ENCODE data around the gene INSIG2. TPM values are rescaled to one million over a fixed set of nuclear protein-coding genes. Genes with fewer than 3 reads are reported as not detected.

Gene INSIG2
- total RNA-seq, 6 donors from 2014 or later, result 10.5 to 33.2 (median 23.5) TPM

DNA sequence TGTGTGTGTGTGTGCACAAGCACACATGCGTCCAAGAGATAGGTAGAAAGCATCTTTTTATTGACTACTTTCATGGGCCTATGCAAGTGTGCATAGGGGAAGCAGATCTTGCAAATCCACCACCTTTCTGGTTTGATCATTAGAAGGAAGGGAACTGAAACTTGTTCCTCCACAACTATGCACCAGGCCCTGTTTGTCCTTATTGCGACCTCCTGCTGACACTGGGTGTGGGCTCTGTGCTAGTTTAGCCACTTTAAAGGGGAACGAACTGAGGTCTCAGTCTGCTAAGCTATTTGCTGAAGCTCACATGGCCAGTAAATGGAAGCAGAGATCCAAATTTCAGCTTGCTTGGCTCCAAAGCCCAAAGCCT is 32.1 kb upstream of the INSIG2 start:
- 49 to 85% methylated on average over 1 to 3 of the region's 3 CpGs for WGBS, 2 donors
- Histone ChIP-seq H3K9me3 (no peaks in the 10 kb centered on the region), H3K27ac (no peak overlapping the region), H3K4me3 (no peak overlapping the region), H3K27me3 (no peaks in the 10 kb centered on the region), H3K36me3 (no peaks in the 10 kb centered on the region), H3K4me1 (peaks cover 0 to 2% (median 0%) of the 10 kb centered on the region in 4 donors)
- peak in 1 of 2 donors; percentile 50 for DNase-seq
- TF ChIP-seq, protein P1, sequence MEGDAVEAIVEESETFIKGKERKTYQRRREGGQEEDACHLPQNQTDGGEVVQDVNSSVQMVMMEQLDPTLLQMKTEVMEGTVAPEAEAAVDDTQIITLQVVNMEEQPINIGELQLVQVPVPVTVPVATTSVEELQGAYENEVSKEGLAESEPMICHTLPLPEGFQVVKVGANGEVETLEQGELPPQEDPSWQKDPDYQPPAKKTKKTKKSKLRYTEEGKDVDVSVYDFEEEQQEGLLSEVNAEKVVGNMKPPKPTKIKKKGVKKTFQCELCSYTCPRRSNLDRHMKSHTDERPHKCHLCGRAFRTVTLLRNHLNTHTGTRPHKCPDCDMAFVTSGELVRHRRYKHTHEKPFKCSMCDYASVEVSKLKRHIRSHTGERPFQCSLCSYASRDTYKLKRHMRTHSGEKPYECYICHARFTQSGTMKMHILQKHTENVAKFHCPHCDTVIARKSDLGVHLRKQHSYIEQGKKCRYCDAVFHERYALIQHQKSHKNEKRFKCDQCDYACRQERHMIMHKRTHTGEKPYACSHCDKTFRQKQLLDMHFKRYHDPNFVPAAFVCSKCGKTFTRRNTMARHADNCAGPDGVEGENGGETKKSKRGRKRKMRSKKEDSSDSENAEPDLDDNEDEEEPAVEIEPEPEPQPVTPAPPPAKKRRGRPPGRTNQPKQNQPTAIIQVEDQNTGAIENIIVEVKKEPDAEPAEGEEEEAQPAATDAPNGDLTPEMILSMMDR (IDR thresholded peaks at IDR 0.05), result no peak
- no peak for TF ChIP-seq POLR2A (IDR thresholded peaks at IDR 0.05)
- peak; percentile 76 to 82 for ATAC-seq (ENCODE audit: low FRiP score in 2 of 2)

DNA sequence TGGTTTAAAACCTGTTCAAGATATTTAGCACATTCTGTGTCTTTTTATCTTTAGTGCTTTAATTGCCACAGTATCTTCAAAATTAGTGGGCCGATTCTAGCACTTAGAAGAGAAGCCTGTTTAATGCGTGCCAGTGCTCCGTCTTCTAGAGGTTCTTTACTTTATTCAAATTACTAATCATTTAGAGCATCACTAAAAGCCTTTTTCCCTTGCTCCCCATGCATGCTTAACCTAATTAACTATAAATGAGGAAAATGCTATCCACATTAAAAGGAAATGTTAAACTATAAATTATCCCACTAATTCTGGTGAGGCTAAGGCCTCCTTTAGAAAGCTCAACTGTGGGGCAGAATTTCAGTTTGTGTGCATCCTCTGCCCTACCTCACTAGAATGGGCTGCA is 31.5 kb upstream of the INSIG2 start:
- WGBS, 2 donors, result 95 to 96% methylated on average over 3 of the region's 3 CpGs
- no peak overlapping the region for H3K4me3 ChIP-seq
- no peaks in the 10 kb centered on the region for H3K36me3 ChIP-seq
- TF ChIP-seq EP300 (IDR thresholded peaks at IDR 0.05), result no peak
- TF ChIP-seq POLR2AphosphoS5 (IDR thresholded peaks at IDR 0.05), result no peak
- TF ChIP-seq POLR2A (IDR thresholded peaks at IDR 0.05), result no peak
- TF ChIP-seq, protein P1 (IDR thresholded peaks at IDR 0.05), result no peak
- DNase-seq (no peak), ATAC-seq (ENCODE audit: low FRiP score in 2 of 2) (no peak)
- H3K27ac ChIP-seq, result no peak overlapping the region
- H3K27me3 ChIP-seq, result no peaks in the 10 kb centered on the region
- no peaks in the 10 kb centered on the region for H3K9me3 ChIP-seq
- peaks cover 0 to 4% (median 0%) of the 10 kb centered on the region in 4 donors for H3K4me1 ChIP-seq

DNA sequence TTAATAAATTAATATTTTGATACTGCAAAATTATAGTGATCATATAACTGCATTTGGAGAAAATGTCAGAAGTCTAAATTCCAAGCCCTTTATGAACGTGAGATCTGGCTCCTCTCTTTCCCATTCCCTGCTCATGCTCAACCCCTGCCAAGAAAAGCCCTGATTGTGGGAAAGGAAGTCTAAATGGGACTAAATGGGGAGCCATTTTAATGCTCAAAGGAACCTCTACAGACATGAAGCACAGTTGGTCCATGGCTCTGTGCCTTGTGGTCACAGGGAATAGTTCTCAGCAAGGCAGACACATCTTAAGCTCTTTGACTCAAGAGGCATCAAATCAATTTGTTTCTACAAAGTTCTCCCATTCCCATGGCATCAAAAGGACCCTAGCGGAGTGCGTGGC is 29.3 kb upstream of the INSIG2 start:
- ATAC-seq (ENCODE audit: low FRiP score in 2 of 2), result no peak
- no peaks in the 10 kb centered on the region for H3K9me3 ChIP-seq
- WGBS, 2 donors, result 89 to 90% methylated on average over 3 of the region's 3 CpGs
- no peak for TF ChIP-seq POLR2AphosphoS5 (IDR thresholded peaks at IDR 0.05)
- no peak for TF ChIP-seq POLR2A (IDR thresholded peaks at IDR 0.05)
- TF ChIP-seq EP300 (IDR thresholded peaks at IDR 0.05), result no peak
- TF ChIP-seq, protein P1 (IDR thresholded peaks at IDR 0.05), result no peak
- no peaks in the 10 kb centered on the region for H3K27me3 ChIP-seq
- no peak for DNase-seq
- H3K4me1 ChIP-seq, result peaks cover 0 to 6% (median 0%) of the 10 kb centered on the region in 4 donors
- no peak overlapping the region for H3K4me3 ChIP-seq
- no peak overlapping the region for H3K27ac ChIP-seq
- no peaks in the 10 kb centered on the region for H3K36me3 ChIP-seq

DNA sequence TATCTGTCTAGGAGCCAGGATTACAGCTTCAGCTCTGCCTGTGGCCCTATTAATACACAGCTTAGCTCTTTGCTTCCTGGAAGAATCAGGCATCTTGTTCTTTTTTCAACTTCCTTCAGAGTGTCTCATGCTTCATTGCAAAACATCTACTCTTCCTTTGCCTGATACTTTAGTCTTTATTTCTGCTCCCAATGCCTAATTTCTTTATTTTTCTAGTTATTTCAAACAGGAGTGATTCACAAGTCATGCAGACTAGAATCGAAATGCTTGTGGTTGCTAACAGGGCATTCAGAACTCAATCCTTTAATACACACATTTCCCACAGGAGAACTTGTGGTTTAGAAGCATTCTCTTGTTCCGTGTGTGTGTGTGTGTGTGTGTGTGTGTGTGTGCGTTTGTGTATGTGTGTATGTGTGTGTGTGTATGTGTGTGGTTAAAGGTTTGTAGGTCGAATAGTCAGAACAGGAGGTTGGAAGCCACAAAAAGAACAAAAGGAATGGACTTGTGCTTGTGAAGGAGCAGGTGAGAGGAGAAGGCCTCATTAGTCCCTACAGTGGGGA is 28.3 kb upstream of the INSIG2 start:
- no peak for TF ChIP-seq POLR2AphosphoS5 (IDR thresholded peaks at IDR 0.05)
- TF ChIP-seq EP300 (IDR thresholded peaks at IDR 0.05), result no peak
- no peak for TF ChIP-seq POLR2A (IDR thresholded peaks at IDR 0.05)
- TF ChIP-seq, protein P1 (IDR thresholded peaks at IDR 0.05), result no peak

More for the DNA sequence above, 28.3 kb upstream of the INSIG2 start:
- peak in 1 of 2 donors; percentile 72 for ATAC-seq (ENCODE audit: low FRiP score in 2 of 2)
- H3K27me3 ChIP-seq, result no peaks in the 10 kb centered on the region
- no peaks in the 10 kb centered on the region for H3K36me3 ChIP-seq
- no peaks in the 10 kb centered on the region for H3K9me3 ChIP-seq
- peak overlapping the region in 2 of 4 donors; percentile 3 to 60 for H3K27ac ChIP-seq
- H3K4me1 ChIP-seq, result peaks cover 0 to 6% (median 0%) of the 10 kb centered on the region in 4 donors
- no peak for DNase-seq
- no peak overlapping the region for H3K4me3 ChIP-seq
- 53 to 54% methylated on average over 4 of the region's 4 CpGs for WGBS, 2 donors
